ENCODE results near the gene METTL22.
"Not testable (repeated sequence)": the region's sequence is repeated elsewhere in the genome, so short reads cannot be mapped to it uniquely, and the experiment has no call there.

METTL22 gene

DNA sequence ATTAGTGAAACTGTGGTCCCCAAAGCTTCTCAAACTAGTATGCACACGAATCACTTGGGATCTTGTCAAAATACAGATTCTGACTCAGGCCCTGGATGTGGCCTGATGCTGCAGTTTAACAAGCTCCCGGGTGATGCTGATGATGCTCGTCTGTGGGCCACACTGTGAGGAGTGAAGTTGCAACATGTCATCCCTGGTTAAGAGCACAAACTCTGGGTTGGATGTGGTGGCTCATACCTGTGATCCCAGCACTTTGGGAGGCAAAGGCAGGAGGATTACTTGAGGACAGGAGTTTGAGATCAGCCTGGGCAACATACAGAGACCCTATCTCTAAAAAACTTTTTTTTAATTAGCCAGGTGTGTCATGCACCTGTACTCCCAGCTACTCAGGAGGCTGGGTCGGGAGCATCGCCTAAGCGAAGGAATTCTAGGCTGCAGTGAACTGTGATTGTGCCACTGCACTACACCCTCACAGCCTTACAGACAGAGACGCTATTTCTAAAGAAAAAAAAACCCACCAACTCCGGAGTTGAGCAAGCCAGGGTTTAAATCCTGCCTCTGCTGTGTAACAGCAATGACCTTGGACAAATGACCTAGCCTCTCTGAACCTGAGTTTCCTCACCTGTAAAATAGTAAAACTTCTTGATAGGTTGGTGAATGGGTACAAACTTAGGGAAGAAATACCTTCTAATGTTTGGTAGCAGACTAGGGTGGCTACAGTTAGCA, 28.5 kb downstream of the METTL22 start:
- Histone ChIP-seq H3K79me2 (ENCODE audit: insufficient read depth, low read length) (no peaks in the 10 kb centered on the region), H3K36me3 (ENCODE audit: insufficient read depth, low read length) (peaks cover 37% of the 10 kb centered on the region), H3K4me2 (ENCODE audit: insufficient read depth, low read length) (no peak overlapping the region), H3K4me3 (ENCODE audit: low read depth in 1 of 2, low read length in 2 of 2) (no peak overlapping the region), H4K20me1 (ENCODE audit: insufficient read depth, low read length) (no peaks in the 10 kb centered on the region), H2AFZ (ENCODE audit: low read depth, low read length) (no peak overlapping the region), H3K27me3 (ENCODE audit: insufficient read depth, low read length, poor library complexity) (no peaks in the 10 kb centered on the region), H3K9me3 (ENCODE audit: insufficient read depth, low read length, severe bottlenecking) (no peaks in the 10 kb centered on the region), H3K9ac (ENCODE audit: low read depth, low read length) (no peak overlapping the region), H3K27ac (ENCODE audit: low read length) (no peak overlapping the region), H3K4me1 (ENCODE audit: insufficient read depth, low read length) (no peaks in the 10 kb centered on the region)
- no peak for DNase-seq
- TF ChIP-seq, protein P1, sequence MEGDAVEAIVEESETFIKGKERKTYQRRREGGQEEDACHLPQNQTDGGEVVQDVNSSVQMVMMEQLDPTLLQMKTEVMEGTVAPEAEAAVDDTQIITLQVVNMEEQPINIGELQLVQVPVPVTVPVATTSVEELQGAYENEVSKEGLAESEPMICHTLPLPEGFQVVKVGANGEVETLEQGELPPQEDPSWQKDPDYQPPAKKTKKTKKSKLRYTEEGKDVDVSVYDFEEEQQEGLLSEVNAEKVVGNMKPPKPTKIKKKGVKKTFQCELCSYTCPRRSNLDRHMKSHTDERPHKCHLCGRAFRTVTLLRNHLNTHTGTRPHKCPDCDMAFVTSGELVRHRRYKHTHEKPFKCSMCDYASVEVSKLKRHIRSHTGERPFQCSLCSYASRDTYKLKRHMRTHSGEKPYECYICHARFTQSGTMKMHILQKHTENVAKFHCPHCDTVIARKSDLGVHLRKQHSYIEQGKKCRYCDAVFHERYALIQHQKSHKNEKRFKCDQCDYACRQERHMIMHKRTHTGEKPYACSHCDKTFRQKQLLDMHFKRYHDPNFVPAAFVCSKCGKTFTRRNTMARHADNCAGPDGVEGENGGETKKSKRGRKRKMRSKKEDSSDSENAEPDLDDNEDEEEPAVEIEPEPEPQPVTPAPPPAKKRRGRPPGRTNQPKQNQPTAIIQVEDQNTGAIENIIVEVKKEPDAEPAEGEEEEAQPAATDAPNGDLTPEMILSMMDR (IDR thresholded peaks at IDR 0.05; ENCODE audit: borderline replicate concordance, extremely low read depth, low read length, poor library complexity, severe bottlenecking) = no peak
- TF ChIP-seq EZH2 (IDR thresholded peaks at IDR 0.05; ENCODE audit: borderline replicate concordance, low read depth, low read length, severe bottlenecking) = no peak
- no peak for ATAC-seq (ENCODE audit: insufficient read depth, low read depth)

DNA sequence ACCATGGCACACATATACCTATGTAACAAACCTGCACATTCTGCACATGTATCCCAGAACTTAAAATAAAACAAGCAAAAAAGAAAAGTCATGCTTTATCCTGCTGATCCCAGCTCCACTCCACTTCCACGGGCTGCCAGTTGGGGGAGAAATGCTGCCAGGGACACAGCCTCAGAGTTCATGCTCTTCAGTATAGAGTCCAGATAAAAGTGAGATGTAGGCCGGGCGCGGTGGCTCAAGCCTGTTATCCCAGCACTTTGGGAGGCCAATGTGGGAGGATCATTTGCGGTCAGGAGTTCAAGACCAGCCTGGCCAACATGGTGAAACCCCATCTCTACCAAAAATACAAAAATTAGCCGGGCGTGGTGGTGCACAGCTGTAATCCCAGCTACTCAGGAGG, 30.5 kb downstream of the METTL22 start:
- H2AFZ ChIP-seq (ENCODE audit: low read depth, low read length); H4K20me1 ChIP-seq (ENCODE audit: insufficient read depth, low read length); H3K27me3 ChIP-seq (ENCODE audit: insufficient read depth, low read length, poor library complexity); DNase-seq; H3K4me3 ChIP-seq (ENCODE audit: low read depth in 1 of 2, low read length in 2 of 2); H3K4me2 ChIP-seq (ENCODE audit: insufficient read depth, low read length); H3K9ac ChIP-seq (ENCODE audit: low read depth, low read length); H3K9me3 ChIP-seq (ENCODE audit: insufficient read depth, low read length, severe bottlenecking); H3K79me2 ChIP-seq (ENCODE audit: insufficient read depth, low read length); H3K4me1 ChIP-seq (ENCODE audit: insufficient read depth, low read length); H3K27ac ChIP-seq (ENCODE audit: low read length): not testable (repeated sequence)
- H3K36me3 ChIP-seq (ENCODE audit: insufficient read depth, low read length) = peaks cover 17% of the 10 kb centered on the region
- TF ChIP-seq, protein P1 (IDR thresholded peaks at IDR 0.05; ENCODE audit: borderline replicate concordance, extremely low read depth, low read length, poor library complexity, severe bottlenecking) = peak; percentile 47
- ATAC-seq (ENCODE audit: insufficient read depth, low read depth) = peak; percentile 46; the same call in 1 of the 3 replicates

GRCh38 chr16:8655184-8655717, 33.8 kb downstream of the METTL22 start:
- Histone ChIP-seq H3K4me3 (ENCODE audit: low read depth in 1 of 2, low read length in 2 of 2) (no peak overlapping the region), H3K79me2 (ENCODE audit: insufficient read depth, low read length) (no peaks in the 10 kb centered on the region), H3K36me3 (ENCODE audit: insufficient read depth, low read length) (no peaks in the 10 kb centered on the region), H3K27me3 (ENCODE audit: insufficient read depth, low read length, poor library complexity) (no peaks in the 10 kb centered on the region), H3K27ac (ENCODE audit: low read length) (no peak overlapping the region), H3K4me1 (ENCODE audit: insufficient read depth, low read length) (no peaks in the 10 kb centered on the region), H2AFZ (ENCODE audit: low read depth, low read length) (no peak overlapping the region), H3K4me2 (ENCODE audit: insufficient read depth, low read length) (no peak overlapping the region), H3K9ac (ENCODE audit: low read depth, low read length) (no peak overlapping the region), H4K20me1 (ENCODE audit: insufficient read depth, low read length) (no peaks in the 10 kb centered on the region), H3K9me3 (ENCODE audit: insufficient read depth, low read length, severe bottlenecking) (no peaks in the 10 kb centered on the region)
- peak; percentile 33; the same call in 1 of the 3 replicates for ATAC-seq (ENCODE audit: insufficient read depth, low read depth)
- TF ChIP-seq EZH2 (IDR thresholded peaks at IDR 0.05; ENCODE audit: borderline replicate concordance, low read depth, low read length, severe bottlenecking) = no peak
- TF ChIP-seq, protein P1 (IDR thresholded peaks at IDR 0.05; ENCODE audit: borderline replicate concordance, extremely low read depth, low read length, poor library complexity, severe bottlenecking) = no peak
- no peak for DNase-seq

Measured in DND-41 (cell line).